Measurements from ENCODE around the gene EEF1A2.
A peak's percentile ranks its signal among the peaks of the same experiment; 100 is the strongest.

Gene EEF1A2

GRCh38 chr20:63498960-63499337 lies at the start of gene EEF1A2:
EEF1A2 (minus strand) TSS chr20:63499083; CDS start chr20:63497763, 1,320 bp downstream.
- DNase-seq (ENCODE audit: low read depth, low spot score) = no peak

GRCh38 chr20:63548542-63548941 lies 49.7 kb upstream of the EEF1A2 start:
- no peak for DNase-seq (ENCODE audit: low read depth, low spot score)

DNA sequence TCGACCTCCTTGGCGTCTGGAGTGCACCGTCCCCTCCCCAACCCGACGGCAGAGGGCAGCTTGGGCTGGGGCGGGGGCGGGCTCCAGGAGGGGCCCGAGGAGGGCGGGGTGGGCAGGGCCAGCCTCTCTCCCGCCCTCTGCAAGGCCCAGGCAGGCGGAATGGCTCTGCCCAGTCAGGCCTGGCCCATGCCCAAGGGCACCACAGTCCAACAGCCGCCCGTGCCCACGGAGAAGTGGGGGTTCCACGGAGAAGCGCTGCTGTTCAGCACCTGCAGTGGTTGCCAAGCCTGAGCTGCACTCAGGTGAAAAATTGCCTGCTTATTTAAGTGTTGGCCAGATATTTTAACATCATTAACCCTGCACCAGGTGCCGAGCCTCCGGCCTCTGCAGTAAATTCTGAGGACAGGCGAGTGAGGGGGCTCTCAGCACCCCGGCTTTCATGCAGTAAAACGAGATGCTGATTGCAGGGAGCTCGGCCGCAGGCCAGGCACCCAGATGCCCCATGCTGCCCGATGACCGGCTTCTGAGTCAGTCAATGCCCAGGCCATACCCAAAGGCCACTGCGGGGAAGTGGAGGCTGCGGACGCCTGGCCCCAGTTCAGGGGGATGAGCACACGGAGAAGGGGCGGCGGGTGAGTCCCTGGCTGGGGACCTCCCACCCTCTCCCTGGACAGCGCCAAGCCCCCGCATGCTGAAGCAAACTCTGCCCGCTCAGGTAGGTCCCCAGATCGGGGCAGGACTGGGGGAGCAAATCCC lies 49.0 kb upstream of the EEF1A2 start, which contains the start of gene SRMS:
TSS of gene SRMS (minus strand) at position 25 of the 756 bp plus-strand sequence. CDS start 286 bp downstream, outside the sequence.
- DNase-seq (ENCODE audit: low read depth, low spot score) = no peak

GRCh38 chr20:63546956-63547724 lies 48.3 kb upstream of the EEF1A2 start:
- DNase-seq (ENCODE audit: low read depth, low spot score) = no peak

- no peak for DNase-seq (ENCODE audit: low read depth, low spot score)
Measured at GRCh38 chr20:63546256-63546955, 47.5 kb upstream of the EEF1A2 start.

DNA sequence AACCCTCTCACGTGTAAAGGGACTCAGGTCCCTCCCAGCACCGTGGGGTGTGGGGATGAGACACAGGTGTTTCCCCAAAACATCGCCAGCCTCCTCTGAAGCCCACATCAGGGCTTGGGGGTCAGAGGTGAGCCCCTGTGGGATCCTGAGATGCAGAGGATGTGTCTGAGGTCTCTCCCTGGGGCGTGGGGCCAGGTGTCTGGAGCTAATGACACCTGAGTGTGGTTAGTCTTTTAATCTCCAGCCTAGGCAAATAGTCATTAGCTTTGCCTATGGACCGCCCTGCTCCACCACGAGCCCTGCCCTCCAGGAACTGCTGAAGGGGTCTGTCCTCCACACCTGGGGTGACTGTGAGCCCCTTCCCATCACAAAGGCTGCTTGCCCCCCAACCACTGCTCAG lies 46.9 kb upstream of the EEF1A2 start:
- DNase-seq (ENCODE audit: low read depth, low spot score) = no peak

DNA sequence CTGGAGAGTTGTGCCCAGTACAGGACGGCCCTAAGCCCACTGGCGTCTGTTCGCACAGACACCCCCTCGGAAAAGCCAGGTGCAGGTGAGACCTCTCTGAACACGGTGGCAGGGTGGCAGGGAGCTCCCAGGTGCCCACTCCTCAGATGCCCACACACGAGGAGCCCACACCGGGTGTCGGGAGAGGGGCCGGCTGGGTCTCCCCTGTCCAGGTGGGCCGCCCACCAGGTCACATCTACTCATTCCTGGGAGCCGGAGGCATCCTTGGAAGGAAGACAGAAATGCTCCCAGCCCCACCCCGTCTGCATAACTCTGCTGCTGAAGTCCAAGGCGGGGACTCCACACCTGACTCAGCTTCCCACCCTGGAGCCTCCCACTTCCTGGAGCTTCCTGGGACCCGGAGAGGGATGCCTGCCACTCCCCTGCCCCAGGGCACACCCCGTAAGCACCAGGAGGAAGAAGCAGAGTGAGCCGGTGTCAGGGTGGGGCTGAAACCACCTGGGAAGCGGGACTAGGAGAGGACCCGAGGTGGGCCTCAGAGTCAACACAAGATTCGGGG lies 46.2 kb upstream of the EEF1A2 start:
- no peak for DNase-seq (ENCODE audit: low read depth, low spot score)

- no peak for DNase-seq (ENCODE audit: low read depth, low spot score)
Measured at GRCh38 chr20:63544241-63544957, 45.5 kb upstream of the EEF1A2 start.

DNA sequence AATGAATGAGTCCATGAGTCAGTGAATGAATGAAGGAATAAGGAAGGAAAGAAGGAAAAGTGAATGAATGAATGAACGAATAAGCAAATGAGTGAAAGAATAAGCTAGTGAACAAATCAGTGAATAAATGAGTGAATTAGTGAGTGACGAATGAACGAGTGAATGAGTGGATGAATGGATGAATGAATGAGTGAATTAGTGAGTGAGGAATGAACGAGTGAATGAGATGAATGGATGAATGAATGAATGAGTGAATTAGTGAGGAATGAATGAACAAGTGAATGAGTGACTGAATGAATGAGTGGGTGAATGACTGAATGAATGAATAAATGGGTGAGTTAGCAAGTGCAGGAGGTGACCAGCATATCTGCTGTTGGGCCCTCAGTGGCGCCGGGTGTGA lies 44.9 kb upstream of the EEF1A2 start:
- no peak for DNase-seq (ENCODE audit: low read depth, low spot score)

DNA sequence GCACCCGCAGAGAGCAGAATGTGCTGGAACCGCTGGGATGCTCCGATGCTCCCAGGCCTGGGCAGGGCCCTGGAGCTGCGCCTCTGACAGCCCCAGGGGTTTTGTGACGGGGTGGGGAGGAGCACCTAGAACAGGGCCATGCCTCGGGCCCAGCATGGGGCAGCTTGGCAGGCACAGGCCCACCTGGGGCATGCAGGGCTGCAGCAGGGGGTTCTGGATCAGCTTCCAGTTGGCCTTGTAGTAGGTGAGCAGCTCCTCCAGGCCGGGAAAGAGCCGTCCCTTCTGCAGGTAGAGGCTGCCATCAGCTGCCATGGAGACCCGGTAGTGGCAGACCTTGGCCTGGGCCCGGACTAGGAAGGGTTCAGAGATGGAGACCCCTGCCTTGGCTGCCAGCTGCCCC lies 44.2 kb upstream of the EEF1A2 start:
- no peak for DNase-seq (ENCODE audit: low read depth, low spot score)

- DNase-seq (ENCODE audit: low read depth, low spot score) = no peak
Measured at GRCh38 chr20:63542696-63543095, 43.8 kb upstream of the EEF1A2 start.

- no peak for DNase-seq (ENCODE audit: low read depth, low spot score)
Measured at GRCh38 chr20:63542031-63542559, 43.2 kb upstream of the EEF1A2 start.

- DNase-seq (ENCODE audit: low read depth, low spot score) = no peak
Measured at GRCh38 chr20:63541371-63541770, 42.5 kb upstream of the EEF1A2 start.

DNA sequence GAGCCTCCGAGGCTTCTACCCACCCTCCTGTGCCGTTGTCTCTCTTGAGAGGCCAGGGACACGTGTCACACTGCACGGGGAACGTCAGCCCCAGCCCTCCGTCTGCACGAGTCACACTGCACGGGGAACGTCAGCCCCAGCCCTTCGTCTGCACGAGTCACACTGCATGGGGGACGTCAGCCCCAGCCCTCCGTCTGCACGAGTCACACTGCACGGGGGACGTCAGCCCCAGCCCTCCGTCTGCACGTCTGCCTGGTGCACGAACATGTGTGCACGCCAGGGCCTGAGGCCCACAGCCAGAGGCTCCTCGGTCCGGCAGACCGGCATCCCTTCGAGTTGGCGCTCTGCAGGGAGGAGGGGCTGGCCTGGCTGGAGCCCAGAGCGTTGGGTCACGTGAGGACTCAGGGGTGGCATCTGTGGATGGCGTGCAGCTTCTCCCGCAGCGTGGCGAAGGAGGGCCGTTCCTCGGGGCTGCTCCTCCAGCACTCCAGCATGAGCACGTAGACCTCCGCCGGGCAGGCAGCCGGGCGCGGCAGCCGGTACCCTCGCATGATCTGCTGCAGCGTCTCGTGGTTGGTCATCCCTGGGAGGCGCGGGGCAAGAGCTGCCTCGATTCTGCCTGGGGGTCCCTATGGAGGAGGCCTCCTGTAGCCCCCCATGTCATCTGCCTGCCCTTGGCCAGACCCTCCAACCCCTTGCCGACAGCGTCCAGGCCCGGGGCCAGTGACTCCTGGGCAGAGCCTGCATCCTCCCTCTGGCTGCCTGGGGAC lies 41.7 kb upstream of the EEF1A2 start:
- no peak for DNase-seq (ENCODE audit: low read depth, low spot score)

GRCh38 chr20:63539441-63540370 lies 40.8 kb upstream of the EEF1A2 start:
- no peak for DNase-seq (ENCODE audit: low read depth, low spot score)

DNA sequence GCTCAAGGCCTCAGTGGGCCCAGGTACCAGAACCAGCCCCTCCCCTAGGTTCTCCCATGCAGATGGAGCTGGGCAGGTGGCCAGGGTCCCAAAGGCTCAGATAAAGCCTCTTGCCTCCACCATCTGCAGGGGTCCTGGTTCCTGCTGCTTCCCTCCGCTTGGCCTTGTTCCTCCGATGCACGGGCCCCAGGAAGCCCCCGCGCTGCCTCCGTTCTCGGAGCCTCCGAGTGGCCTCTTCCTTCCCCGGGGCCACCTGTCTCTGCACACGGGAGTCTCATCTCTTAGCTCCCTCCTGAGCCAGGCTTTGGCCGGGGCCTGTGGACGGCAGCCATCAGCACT lies 40.2 kb upstream of the EEF1A2 start:
- no peak for DNase-seq (ENCODE audit: low read depth, low spot score)

GRCh38 chr20:63538204-63539091 lies 39.6 kb upstream of the EEF1A2 start:
- no peak for DNase-seq (ENCODE audit: low read depth, low spot score)

GRCh38 chr20:63537525-63538203 lies 38.8 kb upstream of the EEF1A2 start:
- peak; percentile 87 for DNase-seq (ENCODE audit: low read depth, low spot score)
